Retinal pigment epithelial cell (primary cell): Measurements from ENCODE around the gene RPRD1A.
"Not testable (repeated sequence)": the region's sequence is repeated elsewhere in the genome, so short reads cannot be mapped to it uniquely, and the experiment has no call there.

Experiments
- DNase-seq: peaks from one replicate; pipeline ENCODE4 v3.0.0-alpha.2; 2010; ENCODE audit warnings: low read depth
- H3K4me3 ChIP-seq: 2 replicates; pipeline ENCODE4 v1.5.1; 2011; ENCODE audit warnings: mild to moderate bottlenecking, low read length, control low read depth, moderate library complexity
- TF ChIP-seq, protein P1 (sequence below): conservative IDR thresholded peaks from 2 replicates; pipeline ENCODE4 v1.5.1; 2011; ENCODE audit warnings: low read depth, low read length, control low read depth, inconsistent platforms

The RPRD1A gene

DNA sequence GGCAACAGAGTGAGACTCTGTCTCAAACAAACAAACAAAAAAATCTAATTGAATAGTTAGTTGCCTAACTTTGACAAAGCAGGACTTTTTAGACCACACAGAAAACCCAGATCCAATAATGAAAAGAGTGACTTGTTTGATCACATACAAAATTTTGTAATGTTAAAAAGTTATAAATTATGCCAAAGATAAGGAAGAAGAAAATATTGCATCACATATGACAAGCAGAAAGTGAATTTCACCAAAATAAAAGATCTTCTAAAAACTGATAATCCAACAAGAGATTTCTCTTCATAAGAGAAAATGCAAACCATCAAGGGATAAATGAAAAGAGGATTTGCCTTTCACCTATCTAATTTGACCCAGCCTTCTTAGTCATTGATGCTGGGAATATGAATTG is 97.7 kb downstream of the RPRD1A start:
- H3K4me3 ChIP-seq, result no peak overlapping the region
- DNase-seq, result no peak
- TF ChIP-seq, protein P1, sequence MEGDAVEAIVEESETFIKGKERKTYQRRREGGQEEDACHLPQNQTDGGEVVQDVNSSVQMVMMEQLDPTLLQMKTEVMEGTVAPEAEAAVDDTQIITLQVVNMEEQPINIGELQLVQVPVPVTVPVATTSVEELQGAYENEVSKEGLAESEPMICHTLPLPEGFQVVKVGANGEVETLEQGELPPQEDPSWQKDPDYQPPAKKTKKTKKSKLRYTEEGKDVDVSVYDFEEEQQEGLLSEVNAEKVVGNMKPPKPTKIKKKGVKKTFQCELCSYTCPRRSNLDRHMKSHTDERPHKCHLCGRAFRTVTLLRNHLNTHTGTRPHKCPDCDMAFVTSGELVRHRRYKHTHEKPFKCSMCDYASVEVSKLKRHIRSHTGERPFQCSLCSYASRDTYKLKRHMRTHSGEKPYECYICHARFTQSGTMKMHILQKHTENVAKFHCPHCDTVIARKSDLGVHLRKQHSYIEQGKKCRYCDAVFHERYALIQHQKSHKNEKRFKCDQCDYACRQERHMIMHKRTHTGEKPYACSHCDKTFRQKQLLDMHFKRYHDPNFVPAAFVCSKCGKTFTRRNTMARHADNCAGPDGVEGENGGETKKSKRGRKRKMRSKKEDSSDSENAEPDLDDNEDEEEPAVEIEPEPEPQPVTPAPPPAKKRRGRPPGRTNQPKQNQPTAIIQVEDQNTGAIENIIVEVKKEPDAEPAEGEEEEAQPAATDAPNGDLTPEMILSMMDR, result no peak

DNA sequence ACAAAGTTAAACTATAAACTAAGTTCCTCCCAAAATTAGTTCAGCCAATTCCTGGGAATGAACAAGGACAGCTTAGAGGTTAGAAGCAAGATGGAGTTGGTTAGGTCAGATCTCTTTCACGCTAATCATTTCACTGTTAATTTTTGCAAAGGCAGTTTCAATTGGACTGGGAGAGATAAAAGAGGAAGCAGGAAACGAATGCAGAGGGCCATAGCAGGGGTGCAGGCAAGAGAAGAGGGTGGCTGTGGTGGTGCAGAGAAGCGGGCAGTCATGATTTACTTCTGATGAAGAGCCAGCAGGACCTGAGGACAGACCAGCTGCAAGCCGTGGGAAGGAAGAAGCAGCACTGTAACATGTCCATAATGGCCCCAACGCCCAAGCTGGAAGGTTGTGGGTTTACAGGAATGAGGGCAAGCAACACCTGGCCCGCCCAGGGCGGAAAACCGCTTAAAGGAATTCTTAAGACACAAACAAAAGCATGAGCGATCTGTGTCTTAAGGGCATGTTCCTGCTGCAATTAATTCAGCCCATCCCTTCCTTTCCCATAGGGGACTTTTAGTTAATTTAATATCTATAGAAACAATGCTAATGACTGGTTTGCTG is 99.0 kb downstream of the RPRD1A start:
- TF ChIP-seq, protein P1, result no peak
- no peak overlapping the region for H3K4me3 ChIP-seq
- no peak for DNase-seq

DNA sequence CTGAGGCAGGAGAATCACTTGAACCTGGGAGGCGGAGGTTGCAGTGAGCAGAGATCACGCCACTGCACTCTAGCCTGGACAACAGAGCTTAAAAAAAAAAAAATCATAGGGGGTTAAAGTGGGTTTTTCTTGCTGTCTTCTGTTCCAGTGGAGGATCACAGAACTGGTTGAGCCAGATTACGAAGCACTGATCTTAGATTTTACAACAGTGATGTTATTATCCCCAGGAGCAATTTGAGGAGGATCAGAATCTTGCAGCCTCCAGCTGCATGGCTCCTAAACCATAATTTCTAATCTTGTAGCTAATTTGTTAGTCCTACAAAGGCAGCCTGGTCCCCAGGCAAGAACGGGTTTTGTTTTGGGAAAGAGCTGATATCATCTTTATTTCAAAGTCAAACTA is 99.5 kb downstream of the RPRD1A start:
- not testable (repeated sequence) for H3K4me3 ChIP-seq, DNase-seq

DNA sequence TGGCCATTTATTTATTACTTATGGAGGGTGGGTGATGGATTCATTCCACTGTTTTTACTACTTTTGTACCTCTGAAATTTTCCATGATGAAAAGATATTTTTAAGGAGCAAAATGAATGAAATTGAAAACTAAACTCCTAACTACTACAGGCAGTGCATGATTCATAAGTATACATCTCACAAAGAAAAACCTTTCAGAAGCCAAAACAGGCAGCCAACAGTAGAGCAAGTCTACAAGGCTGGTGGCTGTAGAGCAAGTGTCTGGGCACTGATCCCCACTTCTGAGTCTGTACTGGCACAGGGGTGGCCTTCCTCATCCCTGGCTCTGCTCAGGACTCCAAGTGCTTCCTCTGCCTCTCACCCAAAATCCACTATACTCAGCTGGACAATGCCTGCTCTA is 103.0 kb downstream of the RPRD1A start:
- TF ChIP-seq, protein P1, result no peak
- DNase-seq, result no peak
- no peak overlapping the region for H3K4me3 ChIP-seq

DNA sequence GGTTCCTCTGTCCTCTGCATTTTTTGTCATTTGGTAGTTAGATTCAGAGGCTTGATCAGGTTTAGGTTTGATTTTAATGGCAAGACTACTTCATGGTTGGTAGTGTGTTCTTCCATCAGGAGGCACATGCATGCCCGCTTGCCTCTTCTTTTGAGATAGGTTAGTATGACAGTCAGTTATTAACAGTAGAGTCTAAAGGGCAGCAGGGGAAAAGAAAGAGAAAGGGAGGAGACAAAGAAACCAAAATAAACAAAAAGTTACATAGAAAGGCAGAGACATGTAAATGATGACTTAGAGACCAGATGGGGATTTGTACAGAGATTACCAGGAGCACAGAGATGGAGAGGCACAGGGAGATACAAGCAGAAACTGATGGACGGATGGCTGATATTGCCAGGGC is 105.0 kb downstream of the RPRD1A start:
- TF ChIP-seq, protein P1, result no peak
- DNase-seq, result no peak
- H3K4me3 ChIP-seq, result no peak overlapping the region

DNA sequence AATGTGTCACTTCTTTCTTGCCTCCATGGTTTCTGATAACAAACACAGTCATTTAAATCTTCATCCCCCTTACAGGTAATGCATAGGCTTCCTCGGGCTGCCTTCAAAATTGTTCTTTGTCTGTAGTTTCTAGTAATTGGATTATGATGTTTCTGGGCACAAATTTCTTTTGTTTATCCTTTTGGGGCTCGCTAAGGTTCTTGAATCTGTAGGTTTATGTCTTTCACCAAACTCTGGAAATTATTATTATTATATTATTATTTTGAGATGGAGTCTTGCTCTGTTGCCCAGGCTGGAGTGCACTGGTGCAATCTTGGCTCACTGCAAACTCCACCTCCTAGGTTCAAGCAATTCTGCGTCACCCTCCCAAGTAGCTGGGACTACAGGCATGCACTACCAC is 111.1 kb downstream of the RPRD1A start:
- TF ChIP-seq, protein P1, result no peak
- DNase-seq, result no peak
- H3K4me3 ChIP-seq, result no peak overlapping the region

DNA sequence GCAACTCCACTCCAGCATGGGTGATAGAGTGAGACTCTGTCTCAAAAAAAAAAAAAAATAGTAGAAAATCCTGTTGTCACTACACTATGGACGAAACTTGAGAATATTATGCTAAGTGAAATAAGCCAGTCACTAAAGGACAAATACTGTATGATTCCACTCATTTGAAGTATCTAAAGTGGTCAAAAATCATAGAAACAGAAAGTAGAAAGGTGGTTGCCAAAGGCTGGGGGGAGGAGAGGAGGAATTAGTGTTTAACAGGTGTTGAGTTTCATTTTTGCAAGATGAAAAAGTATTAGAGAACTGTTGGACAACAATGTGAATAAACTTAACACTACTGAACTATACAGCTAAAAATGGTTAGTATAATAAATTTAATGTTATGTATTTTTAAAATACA is 113.7 kb downstream of the RPRD1A start:
- TF ChIP-seq, protein P1, result no peak
- no peak overlapping the region for H3K4me3 ChIP-seq
- DNase-seq, result no peak

DNA sequence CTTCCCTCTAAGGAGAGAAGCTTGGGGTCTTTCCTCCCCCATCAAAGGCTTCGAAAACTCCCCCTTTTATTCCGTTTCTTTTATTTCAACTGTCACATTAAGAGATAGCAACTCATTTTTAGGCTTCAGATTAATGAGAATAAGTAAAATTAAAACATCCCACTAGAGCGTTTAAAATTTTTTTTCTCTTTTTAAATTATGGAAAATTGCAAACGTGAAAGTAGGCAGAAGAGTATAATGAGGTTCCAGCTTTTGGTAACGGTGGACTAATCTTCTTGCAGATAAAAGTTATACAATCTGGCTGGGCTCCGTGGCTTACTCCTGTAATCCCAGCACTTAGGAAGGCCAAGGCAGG is 116.8 kb downstream of the RPRD1A start:
- no peak for DNase-seq
- peak overlapping the region; percentile 62 for H3K4me3 ChIP-seq
- TF ChIP-seq, protein P1, result no peak
